Smooth muscle cell (in vitro differentiated cells): ENCODE measurements around the gene ATRIP. TPM values are rescaled to one million over a fixed set of nuclear protein-coding genes. Genes with fewer than 3 reads are reported as not detected.

Experiments used
- DNase-seq: peaks from one replicate; lab custom pipeline; 2025; ENCODE audit not compliant: unreplicated experiment; lab: John Stamatoyannopoulos, UW
- H2AFZ ChIP-seq: fragments of 200-600 bp; sonication (generic); 2 replicates; pipeline ENCODE4 v1.6.0; 2016; ENCODE audit warnings: antibody characterized with exemption, low read depth, mild to moderate bottlenecking
- H3F3A ChIP-seq: fragments of 200-600 bp; sonication (generic); 2 replicates; pipeline ENCODE4 v1.6.0; 2017; ENCODE audit warnings: antibody characterized with exemption, low read depth
- H3K27ac ChIP-seq: fragments of 200-600 bp; sonication (generic); 2 replicates; pipeline ENCODE4 v1.5.1; 2016; ENCODE audit warnings: low read depth, mild to moderate bottlenecking
- H3K27me3 ChIP-seq: fragments of 200-600 bp; sonication (generic); 2 replicates; pipeline ENCODE4 v1.6.1; 2016; ENCODE audit warnings: low read depth, mild to moderate bottlenecking
- H3K36me3 ChIP-seq: fragments of 200-600 bp; sonication (generic); 2 replicates; pipeline ENCODE4 v1.5.1; 2016; ENCODE audit warnings: low read depth
- H3K4me1 ChIP-seq: fragments of 200-600 bp; sonication (generic); 2 replicates; pipeline ENCODE4 v1.5.1; 2016; ENCODE audit warnings: low read depth
- H3K4me2 ChIP-seq: fragments of 200-600 bp; sonication (generic); 2 replicates; pipeline ENCODE4 v1.6.0; 2016; ENCODE audit warnings: mild to moderate bottlenecking
- H3K4me3 ChIP-seq: fragments of 200-600 bp; sonication (generic); 2 replicates; pipeline ENCODE4 v1.5.1; 2016; ENCODE audit warnings: mild to moderate bottlenecking
- H3K79me2 ChIP-seq: fragments of 200-600 bp; sonication (generic); 2 replicates; pipeline ENCODE4 v1.6.0; 2016; ENCODE audit warnings: low read depth, mild to moderate bottlenecking
- H3K9ac ChIP-seq: fragments of 200-600 bp; sonication (generic); 2 replicates; pipeline ENCODE4 v1.6.0; 2016; ENCODE audit warnings: low read depth
- H3K9me3 ChIP-seq: fragments of 200-600 bp; sonication (generic); replicated peaks from 2 replicates; pipeline ENCODE4 v1.5.1; 2016; ENCODE audit warnings: low read depth
- H4K20me1 ChIP-seq: fragments of 200-600 bp; sonication (generic); 2 replicates; pipeline ENCODE4 v1.6.0; 2016; ENCODE audit warnings: low read depth
- CTCF ChIP-seq: fragments of 200-600 bp; sonication (generic); IDR thresholded peaks from 2 replicates; pipeline ENCODE4 v1.5.1; 2017; ENCODE audit warnings: borderline replicate concordance, mild to moderate bottlenecking, antibody characterized with exemption; ENCODE audit not compliant: insufficient read depth, poor library complexity, severe bottlenecking
- WGBS: methylation state at CpG from one replicate; pipeline ENCODE4 v1.1.7; 2016; ENCODE audit warnings: low lambda C conversion rate; 5-methylcytosine and 5-hydroxymethylcytosine counted together
- polyA plus RNA-seq: library from polyadenylated mRNA; unstranded; fragments of >200 nt; fragmentation: Nextera tagmentation; extraction: Ambion mirVana; gene quantifications from 2 replicates; pipeline ENCODE4 v1.2.1, GENCODE V29; 2016
- total RNA-seq: library from RNA; depleted of rRNA; stranded (reverse); fragments of >200 nt; gene quantifications from 2 replicates; pipeline ENCODE4 v1.2.3, GENCODE V29; 2014

The ATRIP gene
- total and polyA plus RNA-seq, 2 experiments from 2014 or later = 4.0 to 7.3 TPM

DNA sequence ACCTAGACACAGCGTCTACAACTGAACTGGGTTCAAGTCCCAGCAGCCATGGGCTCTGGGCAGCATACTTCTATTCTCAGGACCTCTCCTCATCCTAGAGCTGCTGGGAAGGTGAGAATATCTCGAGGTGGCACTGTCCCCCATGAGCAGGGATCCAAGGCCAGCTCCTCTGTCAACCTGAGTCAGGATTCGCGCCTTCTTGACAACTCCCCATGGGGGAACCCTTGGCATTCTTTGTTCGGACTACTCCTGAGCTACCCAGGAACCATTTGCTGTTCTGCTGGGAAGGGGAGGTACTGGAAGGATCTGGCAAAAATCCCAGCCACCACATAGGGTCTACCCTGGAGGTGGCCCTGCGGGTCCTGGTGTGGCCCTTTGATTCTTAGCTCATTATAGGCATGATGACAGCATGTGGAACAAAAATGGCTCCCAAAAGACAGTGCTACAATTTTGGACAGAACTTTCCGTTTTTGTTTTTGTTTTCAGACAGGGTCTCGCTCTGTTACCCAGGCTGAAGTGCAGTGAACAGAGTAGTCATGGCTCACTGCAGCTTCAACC is 38.9 kb upstream of the ATRIP start:
- no peaks in the 10 kb centered on the region for H3K27me3 ChIP-seq
- no peak overlapping the region for H2AFZ ChIP-seq
- H3K4me3 ChIP-seq = no peak overlapping the region
- no peak for DNase-seq
- H3F3A ChIP-seq = no peaks in the 10 kb centered on the region
- H3K9ac ChIP-seq = no peak overlapping the region
- no peaks in the 10 kb centered on the region for H3K4me1 ChIP-seq
- no peaks in the 10 kb centered on the region for H3K36me3 ChIP-seq
- H3K9me3 ChIP-seq = no peaks in the 10 kb centered on the region
- no peak overlapping the region for H3K4me2 ChIP-seq
- no peaks in the 10 kb centered on the region for H4K20me1 ChIP-seq
- 96% methylated on average over 8 of the region's 8 CpGs for WGBS
- no peak overlapping the region for H3K27ac ChIP-seq
- no peak for TF ChIP-seq CTCF
- no peaks in the 10 kb centered on the region for H3K79me2 ChIP-seq

- Histone ChIP-seq H3K9ac (no peak overlapping the region), H3K9me3 (no peaks in the 10 kb centered on the region), H3K4me3 (no peak overlapping the region), H3K79me2 (no peaks in the 10 kb centered on the region), H4K20me1 (no peaks in the 10 kb centered on the region), H3F3A (no peaks in the 10 kb centered on the region), H3K4me2 (no peak overlapping the region), H2AFZ (no peak overlapping the region), H3K36me3 (no peaks in the 10 kb centered on the region), H3K27ac (no peak overlapping the region), H3K27me3 (no peaks in the 10 kb centered on the region), H3K4me1 (no peaks in the 10 kb centered on the region)
- 88% methylated on average over 4 of the region's 4 CpGs for WGBS
- no peak for TF ChIP-seq CTCF
- no peak for DNase-seq
Measured at GRCh38 chr3:48408823-48409281, 37.7 kb upstream of the ATRIP start.

GRCh38 chr3:48409291-48410201 is 37.0 kb upstream of the ATRIP start:
- Histone ChIP-seq H2AFZ (no peak overlapping the region), H4K20me1 (no peaks in the 10 kb centered on the region), H3K36me3 (no peaks in the 10 kb centered on the region), H3K4me1 (no peaks in the 10 kb centered on the region), H3K9ac (no peak overlapping the region), H3K4me2 (no peak overlapping the region), H3K79me2 (no peaks in the 10 kb centered on the region), H3K27ac (no peak overlapping the region), H3K4me3 (no peak overlapping the region), H3K27me3 (no peaks in the 10 kb centered on the region), H3F3A (no peaks in the 10 kb centered on the region), H3K9me3 (no peaks in the 10 kb centered on the region)
- DNase-seq = no peak
- WGBS = 96% methylated on average over 31 of the region's 31 CpGs
- no peak for TF ChIP-seq CTCF
